HG03108 (cell line): ENCODE measurements around the gene ORC6.
A peak's percentile ranks its signal among the peaks of the same experiment; 100 is the strongest.
"Not testable (repeated sequence)": the region's sequence is repeated elsewhere in the genome, so short reads cannot be mapped to it uniquely, and the experiment has no call there.

Experiments used
- ATAC-seq: cut with Tn5 transposase; IDR thresholded peaks from one replicate; pipeline ENCODE4 v1.9.1; 2021; ENCODE audit warnings: moderate library complexity; ENCODE audit not compliant: unreplicated experiment

Gene ORC6, protein sequence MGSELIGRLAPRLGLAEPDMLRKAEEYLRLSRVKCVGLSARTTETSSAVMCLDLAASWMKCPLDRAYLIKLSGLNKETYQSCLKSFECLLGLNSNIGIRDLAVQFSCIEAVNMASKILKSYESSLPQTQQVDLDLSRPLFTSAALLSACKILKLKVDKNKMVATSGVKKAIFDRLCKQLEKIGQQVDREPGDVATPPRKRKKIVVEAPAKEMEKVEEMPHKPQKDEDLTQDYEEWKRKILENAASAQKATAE

DNA sequence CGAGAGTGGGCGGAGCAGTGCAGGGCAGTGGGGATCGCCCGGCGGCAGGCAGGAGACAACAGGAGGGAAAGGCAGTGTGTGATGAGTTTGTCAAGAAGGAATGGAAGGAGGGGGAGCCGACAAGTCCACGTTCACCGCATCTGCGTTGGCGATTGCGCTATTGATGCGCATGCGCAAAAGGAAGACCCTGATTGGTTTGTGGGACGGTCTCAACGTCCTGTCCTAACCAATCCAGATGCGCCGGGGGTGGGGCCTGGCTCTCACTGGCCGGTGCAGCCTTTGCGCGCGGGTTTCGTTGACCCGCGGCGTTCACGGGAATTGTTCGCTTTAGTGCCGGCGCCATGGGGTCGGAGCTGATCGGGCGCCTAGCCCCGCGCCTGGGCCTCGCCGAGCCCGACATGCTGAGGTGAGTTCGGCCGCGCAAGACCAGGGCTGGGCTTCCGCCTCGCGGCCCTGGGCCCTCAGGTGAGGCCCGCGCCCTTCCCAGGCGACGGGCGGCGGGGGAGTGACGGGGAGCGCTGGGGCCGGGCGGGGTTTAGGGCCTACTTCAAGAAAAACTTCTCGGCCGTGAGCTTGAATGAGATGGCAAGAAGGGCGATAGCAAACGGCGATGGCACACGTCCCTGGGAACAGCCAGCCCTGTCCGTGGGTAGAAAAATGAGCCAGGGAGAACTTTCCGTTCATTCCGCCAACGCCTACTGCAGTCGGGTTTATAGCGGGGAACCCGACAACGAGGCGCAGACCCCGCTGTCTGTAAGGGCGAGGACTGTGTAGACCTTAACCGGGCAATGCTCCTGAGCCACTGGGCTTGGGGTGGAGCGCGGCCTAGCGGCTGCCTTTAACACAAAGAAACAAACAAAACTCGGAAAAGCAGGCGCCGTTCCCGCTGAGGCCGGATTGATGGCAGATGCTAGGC, at the start of gene ORC6:
Gene ORC6, plus strand, starts transcription at position 295 of the 916 bp plus-strand sequence. Its CDS starts 47 bp downstream, at position 342.
- ATAC-seq = peak; percentile 66

DNA sequence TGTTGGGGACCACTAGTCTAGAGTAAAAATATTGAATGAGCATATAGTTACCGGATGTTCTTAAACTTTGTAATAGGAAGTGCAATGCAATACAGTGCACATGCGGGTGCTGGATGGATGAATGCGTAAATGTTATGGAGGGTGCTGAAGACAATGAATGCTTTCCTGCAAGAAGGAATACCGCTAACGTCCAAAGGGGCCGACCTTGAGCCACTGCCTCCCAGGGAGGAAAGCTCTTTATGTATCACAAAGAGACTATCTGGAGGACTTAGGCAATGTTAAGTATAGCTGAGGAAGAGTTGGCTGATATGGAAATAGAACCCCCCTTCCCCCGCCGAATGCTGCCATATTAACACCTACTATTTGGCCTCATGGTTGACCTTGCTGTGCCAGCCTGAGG, 40.8 kb upstream of the ORC6 start:
- ATAC-seq = no peak

DNA sequence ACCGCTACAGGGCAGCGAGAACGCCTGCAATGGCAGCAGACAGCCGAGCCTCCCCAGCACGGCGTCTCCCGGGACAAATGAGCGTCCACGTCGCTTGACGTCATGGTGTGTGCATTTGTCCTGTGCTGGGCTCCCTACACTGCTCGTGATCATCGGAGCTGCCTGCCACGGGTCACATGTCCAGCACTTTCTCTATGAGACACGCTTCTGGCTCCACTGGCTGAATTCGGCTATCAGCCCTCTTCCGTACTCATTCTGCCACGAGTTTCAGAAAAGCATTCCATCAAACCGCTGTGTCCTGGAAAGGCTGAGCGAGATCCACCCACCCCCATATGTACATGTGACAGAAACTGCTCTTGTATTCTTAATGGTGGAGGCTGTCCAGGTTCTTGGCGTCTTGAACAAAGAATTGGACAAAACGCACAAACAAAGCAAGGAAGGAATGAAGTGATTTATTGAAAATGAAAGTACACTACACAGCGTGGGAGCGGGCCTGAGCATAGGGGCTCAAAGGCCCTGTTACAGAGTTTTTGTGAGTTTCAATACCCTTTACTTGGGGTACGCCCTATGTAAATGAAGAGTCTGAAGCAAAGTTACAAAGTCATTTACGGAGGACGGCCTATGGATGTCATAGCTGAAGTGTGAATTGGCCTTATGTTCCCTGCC, 39.7 kb upstream of the ORC6 start:
- no peak for ATAC-seq

DNA sequence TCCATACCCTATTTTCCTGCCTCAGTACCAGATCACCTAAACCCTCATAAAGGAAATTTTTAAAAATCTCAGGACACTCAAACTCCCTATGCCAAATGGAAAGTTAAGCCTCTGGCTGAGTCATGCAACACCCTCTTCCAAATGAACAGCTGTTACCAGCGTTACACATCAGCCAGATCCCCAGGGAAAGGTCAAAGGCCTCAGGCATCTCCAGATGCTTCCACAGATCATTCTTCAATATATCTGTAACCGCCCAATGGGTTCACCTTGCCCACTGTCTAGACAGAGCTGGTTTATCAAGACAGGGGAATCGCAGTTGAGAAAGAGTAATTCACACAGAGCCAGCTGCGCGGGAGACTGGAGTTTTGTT, 39.2 kb upstream of the ORC6 start:
- no peak for ATAC-seq

DNA sequence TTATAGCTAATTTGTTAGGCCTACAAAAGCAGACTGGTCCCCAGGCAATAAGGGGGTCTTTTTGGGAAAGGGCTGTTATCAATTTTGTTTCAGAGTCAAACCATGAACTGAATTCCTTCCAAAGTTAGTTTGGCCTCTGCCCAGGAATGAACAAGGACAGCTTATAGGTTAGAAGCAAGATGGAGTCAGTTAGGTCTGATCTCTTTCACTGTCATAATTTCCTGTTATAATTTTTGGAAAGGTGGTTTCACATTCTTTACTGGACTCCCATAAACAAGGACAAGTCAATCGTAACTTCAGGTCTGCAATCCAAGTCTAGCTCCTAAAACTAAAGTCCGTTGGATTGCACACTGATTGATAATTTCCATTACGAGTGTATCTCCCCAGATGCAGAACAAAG, 38.2 kb upstream of the ORC6 start:
- ATAC-seq = no peak

DNA sequence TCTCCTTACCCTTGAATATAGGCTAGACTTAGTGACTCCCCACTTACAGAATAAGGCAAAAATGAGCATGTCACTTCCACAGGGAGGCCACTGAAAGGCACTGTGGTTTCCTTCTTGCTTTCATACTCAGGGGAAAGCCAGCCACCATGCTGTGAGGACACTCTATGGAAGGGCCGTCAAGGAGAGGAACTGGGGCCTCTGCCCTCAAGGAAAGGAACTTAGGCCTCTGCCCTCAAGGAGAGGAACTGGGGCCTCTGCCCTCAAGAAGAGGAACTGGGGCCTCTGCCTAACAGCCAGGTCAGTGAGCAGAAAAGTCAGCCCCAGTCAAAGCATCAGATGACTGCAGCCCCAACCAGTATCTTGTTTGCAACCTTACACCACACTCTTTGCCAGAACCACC, 30.5 kb upstream of the ORC6 start:
- peak; percentile 98 for ATAC-seq

DNA sequence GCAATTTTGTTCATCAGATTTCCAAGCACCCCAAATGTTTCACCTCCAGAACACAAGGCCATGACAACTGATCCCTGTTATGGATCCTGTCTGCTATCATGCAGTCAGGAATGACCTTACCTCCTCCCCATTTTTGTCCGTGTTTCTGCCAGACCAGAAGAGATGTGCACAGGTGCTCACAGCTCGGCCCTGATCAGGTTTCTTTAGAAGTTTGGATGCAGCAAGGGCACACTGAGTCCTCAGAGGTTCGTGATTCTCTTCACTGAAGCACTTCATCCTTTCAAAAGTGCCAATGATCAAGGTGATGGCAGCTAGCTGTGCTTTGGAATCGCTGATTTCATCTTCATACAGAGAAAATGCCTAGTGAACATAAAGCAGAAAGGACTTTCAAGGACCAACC, 27.3 kb upstream of the ORC6 start:
- ATAC-seq = no peak

DNA sequence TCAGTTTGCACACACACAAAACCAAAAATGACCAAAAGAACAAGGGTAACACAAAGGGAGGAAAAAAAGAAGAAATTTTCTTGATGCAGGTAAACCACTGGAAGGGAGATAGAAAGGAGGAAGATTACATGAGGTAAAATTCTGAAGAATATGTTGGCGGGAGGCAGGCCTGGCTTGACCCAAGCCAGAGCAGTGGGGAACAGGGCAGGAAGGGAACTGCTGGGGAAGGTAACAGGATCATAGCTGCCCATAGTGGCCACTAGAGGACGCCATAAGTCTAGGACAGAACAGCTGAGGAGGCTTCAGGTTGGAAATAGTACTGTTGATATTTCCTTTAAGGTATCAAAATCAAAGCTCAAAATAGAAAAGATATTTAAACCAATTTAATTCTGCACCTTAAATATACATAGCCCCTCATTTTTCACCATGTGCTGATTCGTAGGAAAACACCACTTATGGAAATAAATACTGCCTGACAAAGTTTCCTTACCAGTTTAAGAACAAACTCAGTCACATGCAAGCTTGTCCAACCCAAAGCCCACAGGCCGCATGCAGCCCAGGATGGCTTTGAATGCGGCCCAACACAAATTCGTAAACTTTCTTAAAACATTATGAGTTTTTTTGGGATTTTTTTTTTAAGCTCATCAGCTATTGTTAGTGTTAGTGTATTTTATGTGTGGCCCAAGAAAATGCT, 16.0 kb upstream of the ORC6 start:
- peak; percentile 77 for ATAC-seq

DNA sequence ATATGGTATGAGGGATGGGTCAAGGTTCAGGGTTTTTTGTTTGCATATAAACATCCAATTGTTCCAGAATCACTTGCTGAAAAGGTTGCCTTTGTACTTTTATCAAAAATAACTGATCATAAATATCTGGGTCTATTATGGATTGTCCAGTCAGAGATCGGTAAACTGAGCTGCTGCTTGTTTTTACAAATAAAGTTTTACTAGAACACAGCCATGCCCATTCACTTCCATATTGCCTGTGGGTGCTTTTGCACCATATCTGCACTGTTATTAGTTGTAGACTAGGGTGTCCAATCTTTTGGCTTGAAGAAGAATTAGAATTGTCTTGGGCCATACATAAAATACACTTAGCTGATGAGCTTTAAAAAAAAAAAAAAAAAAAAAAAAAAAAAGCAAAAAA, 11.5 kb upstream of the ORC6 start:
- ATAC-seq = not testable (repeated sequence)

DNA sequence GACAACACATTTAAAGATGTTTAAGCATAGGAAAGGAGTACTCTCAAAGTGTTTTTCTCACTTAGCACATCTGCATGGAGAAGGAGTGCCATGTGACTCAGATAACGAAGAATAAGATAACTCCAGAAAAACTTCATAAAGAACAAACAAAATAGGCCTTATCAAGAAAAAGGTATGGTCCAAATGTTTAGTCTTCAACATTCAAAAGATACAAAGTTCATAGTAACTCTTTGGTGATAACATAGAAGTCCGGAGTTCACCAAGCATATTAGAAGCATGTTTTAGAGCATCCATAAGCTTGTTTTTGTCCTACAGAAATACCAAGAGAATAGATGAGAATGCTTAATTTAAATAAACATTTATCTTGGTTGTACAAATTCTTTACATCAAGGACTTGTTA, 7.6 kb upstream of the ORC6 start:
- not testable (repeated sequence) for ATAC-seq

DNA sequence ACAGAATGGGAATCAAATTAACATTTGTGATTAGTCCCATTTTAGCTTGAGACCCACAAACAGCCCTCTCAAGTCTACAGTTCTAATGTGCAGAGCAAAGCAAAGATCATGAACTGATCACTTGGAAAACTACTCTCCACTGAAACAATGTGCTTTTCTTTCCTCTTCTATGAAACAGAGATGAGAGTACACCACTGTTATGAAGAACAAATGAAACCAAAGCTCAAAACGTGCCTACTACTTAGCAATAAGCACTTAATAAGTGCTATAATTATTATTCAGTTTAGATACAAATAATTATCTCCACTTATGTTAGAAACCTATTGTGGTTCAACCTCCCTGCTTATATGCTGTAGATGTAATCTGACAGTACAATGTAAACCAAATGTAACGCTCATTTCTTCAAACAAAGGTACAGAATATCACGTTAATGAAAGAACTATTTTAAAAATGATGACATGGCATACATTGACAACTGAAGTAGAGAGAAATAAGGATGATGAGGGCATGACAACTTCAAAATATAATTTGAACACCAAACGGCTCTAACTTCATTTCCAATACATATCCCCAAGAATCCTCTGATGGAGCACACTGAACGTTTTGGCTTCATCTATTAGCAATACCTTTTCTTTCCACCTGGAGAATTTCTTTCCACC, 2.5 kb upstream of the ORC6 start:
- no peak for ATAC-seq

DNA sequence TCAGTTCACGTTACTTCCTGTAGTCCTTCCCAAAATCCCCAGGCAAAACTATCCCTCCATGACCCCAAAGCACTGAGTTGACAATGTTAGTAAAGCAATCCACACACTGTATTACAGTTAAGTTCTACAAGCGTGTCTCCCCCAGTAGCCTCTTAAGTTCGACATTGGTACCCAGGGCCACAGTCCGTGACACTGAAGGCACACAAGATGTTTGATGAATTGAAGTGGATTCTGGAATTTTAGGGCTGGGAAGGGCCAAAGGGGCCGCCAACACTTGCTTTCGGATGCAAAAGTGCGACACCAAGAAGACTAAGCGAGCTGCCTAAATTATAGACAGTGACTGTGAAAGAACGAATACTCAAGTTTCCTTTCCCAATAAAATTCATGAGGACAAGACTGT, 2.0 kb upstream of the ORC6 start:
- no peak for ATAC-seq

DNA sequence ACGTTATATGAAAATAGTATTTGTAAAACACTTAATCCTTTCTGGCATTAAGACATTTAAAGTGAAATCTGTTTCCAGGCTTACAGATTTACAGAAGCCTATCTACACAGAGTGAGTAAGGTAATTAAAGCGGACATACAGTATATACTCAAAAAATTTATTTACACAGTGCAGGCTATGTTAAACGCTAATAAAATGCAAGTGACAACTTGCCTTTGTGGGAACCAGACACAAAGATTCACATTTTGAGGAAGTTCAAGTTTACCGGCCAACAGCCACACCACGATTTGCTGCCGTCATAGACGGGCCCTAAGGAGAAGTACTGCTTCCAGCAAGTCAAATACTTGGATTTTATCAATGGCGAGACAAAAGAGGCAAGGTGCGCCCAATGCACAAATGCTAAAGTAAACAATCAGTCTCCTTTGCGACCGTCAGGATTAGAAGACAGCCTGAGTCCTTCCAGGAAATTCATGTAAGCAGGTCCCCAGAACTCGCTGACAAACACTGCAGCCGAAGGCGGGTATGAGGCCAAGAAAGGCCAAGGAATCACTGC, 1.3 kb upstream of the ORC6 start:
- no peak for ATAC-seq

DNA sequence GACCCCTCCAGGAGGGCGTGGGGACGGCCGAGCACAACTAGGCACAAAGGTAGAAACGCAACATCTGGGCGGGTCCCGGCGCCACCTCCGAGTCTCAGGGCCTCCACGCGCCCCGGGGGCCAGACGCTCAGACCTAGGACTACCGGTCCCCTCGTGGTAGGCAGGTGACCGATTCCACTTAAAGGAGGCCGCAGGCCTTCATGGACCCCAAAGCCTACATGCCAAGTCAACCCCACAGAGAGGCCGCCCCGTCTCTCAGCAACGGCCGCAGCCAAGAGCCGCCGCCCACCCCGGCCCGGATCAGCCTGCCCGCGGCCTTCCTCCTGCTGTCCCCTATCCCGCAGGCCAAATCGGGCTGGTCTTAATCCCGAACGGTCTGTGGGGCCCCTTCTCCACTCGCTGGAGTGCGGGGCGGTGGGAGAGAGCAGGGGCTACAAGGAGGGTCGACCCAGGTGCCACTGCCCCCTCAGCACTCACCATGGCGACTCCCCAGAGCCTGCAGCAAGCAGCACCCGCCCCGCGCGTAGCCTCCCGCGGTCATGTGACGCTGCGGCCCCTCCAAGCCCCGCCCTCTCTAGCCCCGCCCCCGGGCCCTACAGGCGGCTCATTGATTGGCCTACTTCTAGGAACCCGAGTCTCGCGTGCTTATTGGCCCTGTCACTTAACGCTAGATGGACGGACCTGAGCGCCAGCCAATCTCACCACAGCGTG, 650 bp upstream of the ORC6 start, which contains the start of gene VPS35:
Gene VPS35, minus strand, starts transcription at position 525 of the 711 bp plus-strand sequence. Its CDS starts 45 bp downstream, at position 480.
- ATAC-seq = peak; percentile 79

DNA sequence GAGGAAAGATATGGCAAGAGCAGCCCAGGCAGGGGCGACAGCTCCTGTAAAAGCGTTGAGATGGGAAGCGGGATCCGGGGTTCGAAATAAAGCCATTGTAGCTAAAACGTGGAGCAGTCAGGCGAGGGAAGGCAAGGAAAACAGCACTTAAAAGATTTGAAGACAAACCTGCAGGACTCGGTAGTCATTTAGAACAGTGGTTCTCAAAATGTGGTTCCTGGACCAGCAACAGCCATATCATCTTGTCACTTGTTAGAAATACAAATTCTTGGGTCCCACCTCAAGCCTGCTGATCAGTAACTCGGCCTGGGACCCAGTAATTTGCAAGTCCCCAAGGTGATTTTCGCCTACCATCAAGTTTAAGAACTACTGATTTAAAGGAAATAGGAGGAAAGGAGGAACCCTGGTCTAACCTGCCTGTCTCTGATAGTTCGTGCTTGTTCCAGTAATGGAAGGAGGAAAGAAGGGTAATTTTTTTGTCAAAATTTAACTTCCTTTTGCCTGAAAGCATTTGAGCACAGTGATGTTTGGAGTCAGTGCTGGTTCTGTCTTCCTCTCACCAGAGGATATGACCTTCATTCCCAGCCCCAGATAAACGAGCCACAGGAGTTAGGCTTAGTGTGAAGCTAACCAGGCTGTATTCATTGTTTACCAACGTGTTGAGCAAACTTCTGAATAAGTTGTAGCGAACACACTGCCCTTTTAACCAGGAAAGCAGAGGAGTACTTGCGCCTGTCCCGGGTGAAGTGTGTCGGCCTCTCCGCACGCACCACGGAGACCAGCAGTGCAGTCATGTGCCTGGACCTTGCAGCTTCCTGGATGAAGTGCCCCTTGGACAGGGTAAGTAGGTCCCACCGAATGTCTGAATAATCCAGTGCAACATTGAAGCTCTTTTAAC, 1.1 kb downstream of the ORC6 start:
- no peak for ATAC-seq

DNA sequence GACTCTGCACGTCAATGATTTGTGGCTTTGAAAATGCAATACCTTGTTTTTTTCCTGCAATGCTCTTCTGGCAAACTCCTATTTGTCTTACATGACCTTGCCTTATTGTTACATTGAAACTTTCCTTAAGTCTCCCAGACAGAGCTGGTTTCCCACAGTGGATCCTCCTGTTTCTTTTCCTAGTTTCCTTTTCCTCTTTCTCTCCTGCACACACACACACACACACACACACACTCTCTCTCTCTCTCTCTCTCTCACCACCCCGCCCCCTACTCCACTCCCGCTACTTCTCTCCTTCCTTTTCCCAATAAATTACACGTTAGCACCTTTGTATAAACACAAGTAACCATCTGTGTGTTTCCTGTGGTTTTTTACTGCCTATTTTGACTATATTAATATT, 2.3 kb downstream of the ORC6 start:
- no peak for ATAC-seq

DNA sequence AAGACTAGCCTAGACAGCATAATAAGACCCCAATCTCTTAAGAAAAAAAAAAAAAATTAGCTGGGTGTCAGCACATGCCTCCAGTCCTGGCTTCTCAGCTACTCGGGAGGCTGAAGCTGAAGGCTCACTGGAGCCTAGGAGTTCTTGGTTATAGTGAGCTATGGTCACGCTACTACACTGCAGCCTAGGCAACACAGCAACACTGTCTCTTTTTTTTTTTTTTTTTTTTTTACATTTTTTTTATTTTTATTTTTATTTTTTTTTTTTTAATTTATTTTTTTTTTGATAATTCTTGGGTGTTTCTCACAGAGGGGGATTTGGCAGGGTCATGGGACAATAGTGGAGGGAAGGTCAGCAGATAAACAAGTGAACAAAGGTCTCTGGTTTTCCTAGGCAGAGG, 4.1 kb downstream of the ORC6 start:
- ATAC-seq = no peak

DNA sequence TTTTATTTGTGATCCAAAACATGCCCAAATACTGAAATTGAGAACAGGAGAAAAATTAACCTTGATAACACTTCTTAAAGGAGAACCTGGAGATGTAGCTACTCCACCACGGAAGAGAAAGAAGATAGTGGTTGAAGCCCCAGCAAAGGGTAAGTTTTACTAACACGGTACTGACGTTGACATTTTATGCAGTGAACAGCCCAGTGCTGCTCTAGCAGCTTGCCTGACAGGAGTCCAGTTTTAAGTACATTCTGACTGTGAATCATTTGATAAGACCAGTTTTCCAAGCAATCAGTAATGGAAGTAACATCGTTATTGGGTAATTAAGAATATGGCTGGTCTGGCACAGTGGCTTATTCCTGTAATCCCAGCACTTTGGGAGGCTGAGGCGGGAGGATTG, 6.5 kb downstream of the ORC6 start:
- ATAC-seq = no peak

DNA sequence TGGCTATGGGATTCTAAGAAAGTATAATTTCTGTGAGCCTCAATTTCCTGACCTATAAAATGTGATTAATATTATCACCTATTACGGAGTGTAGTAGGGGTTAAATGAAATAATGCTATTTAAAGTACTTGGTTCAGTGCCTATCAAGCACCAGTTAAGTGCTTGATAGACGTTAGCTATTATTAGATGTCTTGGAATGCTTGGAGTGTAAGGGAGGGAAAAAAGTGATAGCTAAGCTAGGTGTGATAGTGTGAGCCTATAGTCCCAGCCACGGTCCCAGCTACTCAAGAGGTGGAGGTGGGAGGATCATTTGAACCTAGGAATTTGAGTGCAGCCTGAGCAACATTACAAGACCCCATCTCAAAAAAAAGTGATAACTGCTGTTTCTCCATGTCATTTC, 7.5 kb downstream of the ORC6 start:
- ATAC-seq = no peak
